Measurements from ENCODE around the gene ZYG11A. TPM values are rescaled to one million over a fixed set of nuclear protein-coding genes. Genes with fewer than 3 reads are reported as not detected.

Gene ZYG11A
- total RNA-seq, 4 donors from 2014 or later: not detected

DNA sequence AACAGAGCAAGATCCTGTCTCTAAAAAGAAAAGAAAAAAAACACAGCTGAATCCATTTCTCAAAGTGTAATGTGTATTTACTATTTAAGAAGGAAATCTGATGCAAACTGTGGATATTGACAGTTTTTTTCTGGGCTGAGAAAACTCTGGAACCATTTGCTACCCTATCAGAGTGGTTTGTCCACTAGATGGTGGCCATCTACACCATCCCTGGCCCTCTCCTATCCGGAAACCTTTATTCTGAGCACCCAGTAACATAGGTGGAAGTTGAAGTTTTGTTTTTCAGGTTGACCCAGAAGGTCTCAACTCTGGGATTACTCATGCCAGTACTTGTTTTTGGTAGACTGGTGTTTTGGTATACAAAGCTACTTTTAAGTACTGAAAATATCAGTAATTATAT, 58.8 kb downstream of the ZYG11A start:
- 69 to 88% methylated on average over 1 of the region's 1 CpG for WGBS, 2 donors
- Histone ChIP-seq H3K4me1 (peaks cover 0 to 19% (median 3%) of the 10 kb centered on the region in 4 donors), H3K27me3 (no peaks in the 10 kb centered on the region), H3K9me3 (no peaks in the 10 kb centered on the region), H3K36me3 (peaks cover 0 to 30% (median 0%) of the 10 kb centered on the region in 3 donors), H3K4me3 (no peak overlapping the region), H3K27ac (no peak overlapping the region)
- no peak for TF ChIP-seq EP300 (IDR thresholded peaks at IDR 0.05)
- no peak for TF ChIP-seq CTCF (IDR thresholded peaks at IDR 0.05)
- no peak for TF ChIP-seq POLR2A (IDR thresholded peaks at IDR 0.05)
- no peak for DNase-seq (ENCODE audit: low spot score in 2 of 2)

DNA sequence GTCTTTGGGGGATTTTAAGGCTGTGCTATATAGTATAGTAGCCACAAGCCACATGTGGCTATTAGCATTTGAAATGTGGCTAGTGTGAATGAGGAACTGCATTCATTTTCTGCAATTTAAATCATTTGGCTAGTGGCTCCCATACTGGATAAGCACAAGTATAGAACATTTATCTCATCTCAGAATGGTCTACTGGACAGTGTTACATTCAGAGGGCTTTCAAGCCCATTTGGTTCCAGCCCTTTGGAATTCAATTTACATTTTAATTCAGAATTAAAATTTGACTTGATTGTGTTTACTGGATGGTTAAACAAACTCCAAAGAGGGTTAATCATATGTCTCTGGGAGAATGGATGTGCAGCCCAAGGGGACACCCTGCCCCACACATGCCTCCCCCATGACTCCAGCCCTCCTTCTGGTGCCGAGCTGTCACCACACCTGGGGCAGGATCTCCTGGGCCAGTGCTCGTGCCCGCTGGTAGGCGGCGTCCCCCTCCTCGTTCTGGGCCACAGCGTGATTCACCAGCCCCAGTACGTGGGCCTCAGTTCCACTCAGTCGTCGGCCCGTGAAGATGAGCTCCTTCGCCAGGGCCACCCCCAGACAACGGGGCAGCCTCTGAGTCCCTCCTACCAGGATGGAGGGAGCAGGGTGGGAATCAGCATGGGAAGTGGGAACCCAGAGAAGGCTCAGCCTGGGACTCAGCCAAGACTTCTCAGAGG, 61.8 kb downstream of the ZYG11A start:
- H3K27me3 ChIP-seq: no peaks in the 10 kb centered on the region
- no peak for DNase-seq (ENCODE audit: low spot score in 2 of 2)
- WGBS, 2 donors: 89 to 90% methylated on average over 13 of the region's 13 CpGs
- peaks cover 0 to 17% (median under 1%) of the 10 kb centered on the region in 4 donors for H3K4me1 ChIP-seq
- H3K4me3 ChIP-seq: no peak overlapping the region
- H3K9me3 ChIP-seq: no peaks in the 10 kb centered on the region
- H3K27ac ChIP-seq: no peak overlapping the region
- TF ChIP-seq EP300 (IDR thresholded peaks at IDR 0.05): no peak
- TF ChIP-seq CTCF (IDR thresholded peaks at IDR 0.05): no peak
- no peak for TF ChIP-seq POLR2A (IDR thresholded peaks at IDR 0.05)
- H3K36me3 ChIP-seq: peaks cover 0 to 35% (median 0%) of the 10 kb centered on the region in 3 donors

GRCh38 chr1:52904927-52905698, 62.6 kb downstream of the ZYG11A start:
- peaks cover 0 to 13% (median 0%) of the 10 kb centered on the region in 4 donors for H3K4me1 ChIP-seq
- H3K4me3 ChIP-seq: no peak overlapping the region
- peaks cover 0 to 41% (median 0%) of the 10 kb centered on the region in 3 donors for H3K36me3 ChIP-seq
- no peak for DNase-seq (ENCODE audit: low spot score in 2 of 2)
- no peaks in the 10 kb centered on the region for H3K27me3 ChIP-seq
- WGBS, 2 donors: 70 to 73% methylated on average over 20 of the region's 20 CpGs
- no peak overlapping the region for H3K27ac ChIP-seq
- H3K9me3 ChIP-seq: no peaks in the 10 kb centered on the region
- TF ChIP-seq CTCF (IDR thresholded peaks at IDR 0.05) (no peak), EP300 (IDR thresholded peaks at IDR 0.05) (no peak), POLR2A (IDR thresholded peaks at IDR 0.05) (no peak)

GRCh38 chr1:52906135-52906603, 63.6 kb downstream of the ZYG11A start:
- TF ChIP-seq CTCF (IDR thresholded peaks at IDR 0.05): no peak
- no peak for TF ChIP-seq EP300 (IDR thresholded peaks at IDR 0.05)
- no peak for TF ChIP-seq POLR2A (IDR thresholded peaks at IDR 0.05)

More at GRCh38 chr1:52906135-52906603, 63.6 kb downstream of the ZYG11A start:
- Histone ChIP-seq H3K27ac (no peak overlapping the region), H3K9me3 (no peaks in the 10 kb centered on the region), H3K4me1 (peaks cover 0 to 13% (median 0%) of the 10 kb centered on the region in 4 donors), H3K36me3 (peaks cover 0 to 49% (median 0%) of the 10 kb centered on the region in 3 donors), H3K27me3 (no peaks in the 10 kb centered on the region), H3K4me3 (no peak overlapping the region)
- DNase-seq (ENCODE audit: low spot score in 2 of 2): no peak
- WGBS, 2 donors: 86 to 92% methylated on average over 6 of the region's 6 CpGs
